Measurements from ENCODE around the gene ADGRF1. TPM values are rescaled to one million over a fixed set of nuclear protein-coding genes. Genes with fewer than 3 reads are reported as not detected.

Gene ADGRF1
- total and polyA plus RNA-seq, 2 donors (not counting 3 experiments of a cell fraction or from before 2014, with no cell fraction given), result not detected

GRCh38 chr6:47086051-47086770 is 44.1 kb upstream of the ADGRF1 start:
- dilution Hi-C loops (cut with MboI; ENCODE audit: extremely low pct_ligation_motif_present, low sequenced_read_pairs) (loop anchor here (25.0 kb wide), 1 partner anchor 151 kb away; no protein-coding TSS in a partner anchor), intact Hi-C loops (cut with micrococcal nuclease) (no loop called here)
- H3K9me3 ChIP-seq (replicated peaks; ENCODE audit: control insufficient read depth, insufficient read depth, low read length), result no peaks in the 10 kb centered on the region
- H3K9me1 ChIP-seq (replicated peaks; ENCODE audit: control insufficient read depth, extremely low read depth, insufficient read depth, low read length), result no peaks in the 10 kb centered on the region
- ChIA-PET CTCF (no interaction called here), POLR2A (no interaction called here)
- H3K4me2 ChIP-seq (ENCODE audit: insufficient read depth, low read length), result no peak overlapping the region
- H3K27me3 ChIP-seq (ENCODE audit: control insufficient read depth in 2 of 2, insufficient read depth in 2 of 2, low read length in 2 of 2), result peaks cover 0 to 2% of the 10 kb centered on the region in 2 experiments
- no peaks in the 10 kb centered on the region for H3K36me3 ChIP-seq (ENCODE audit: control insufficient read depth in 2 of 2, extremely low read depth in 1 of 2, insufficient read depth in 2 of 2, low read length in 2 of 2)
- DNase-seq (ENCODE audit: low read depth, low spot score) (no peak), FAIRE-seq (no peak)
- no peak overlapping the region for H3K4me3 ChIP-seq (replicated peaks in 1 of 3; ENCODE audit: insufficient read depth in 1 of 3, low read depth in 1 of 3, low read length in 3 of 3)
- H3K27ac ChIP-seq (ENCODE audit: insufficient read depth, low read depth, low read length), result no peak overlapping the region
- no peak overlapping the region for H2AFZ ChIP-seq (ENCODE audit: low read depth, low read length)
- no peak overlapping the region for H3K9ac ChIP-seq (replicated peaks; ENCODE audit: extremely low read depth, insufficient read depth, low read length)
- H4K20me1 ChIP-seq (replicated peaks; ENCODE audit: control insufficient read depth, extremely low read depth, insufficient read depth, low read length), result no peaks in the 10 kb centered on the region
- TF ChIP-seq GATA2 (IDR thresholded peaks at IDR 0.05; ENCODE audit: insufficient read depth, insufficient read length, low read depth, low read length), result no peak
- no peak for TF ChIP-seq CTCF (IDR thresholded peaks at IDR 0.05; ENCODE audit: extremely low read depth in 1 of 2, insufficient read depth in 1 of 2, low read depth in 1 of 2, low read length in 2 of 2)
- no peak for TF ChIP-seq FOS (IDR thresholded peaks at IDR 0.05; ENCODE audit: borderline replicate concordance, insufficient read depth, low read length)
- TF ChIP-seq JUN (IDR thresholded peaks at IDR 0.05; ENCODE audit: borderline replicate concordance, insufficient read depth, insufficient read length, low read depth), result no peak
- TF ChIP-seq MAX (IDR thresholded peaks at IDR 0.05; ENCODE audit: insufficient read depth, insufficient read length), result no peak
- TF ChIP-seq EZH2 (IDR thresholded peaks at IDR 0.05; ENCODE audit: borderline replicate concordance, low read depth, low read length, severe bottlenecking), result no peak
- TF ChIP-seq MYC (IDR thresholded peaks at IDR 0.05; ENCODE audit: low read depth, low read length), result no peak
- TF ChIP-seq POLR2AphosphoS5 (IDR thresholded peaks at IDR 0.05; ENCODE audit: insufficient read depth, low read depth, low read length), result no peak
- no peak for TF ChIP-seq POLR2A (IDR thresholded peaks at IDR 0.05; ENCODE audit: low read depth, low read length)
- BruUV-seq (replicated peaks), result no TSS peak
- peaks cover 3% of the 10 kb centered on the region for H3K4me1 ChIP-seq (ENCODE audit: control insufficient read depth, extremely low read depth, insufficient read depth, low read length)
- H3K79me2 ChIP-seq (ENCODE audit: control insufficient read depth, insufficient read depth, low read length), result no peaks in the 10 kb centered on the region
